GM12878 (cell line): ENCODE measurements around the gene VGF. TPM values are rescaled to one million over a fixed set of nuclear protein-coding genes. Genes with fewer than 3 reads are reported as not detected.

Source experiments
- microRNA-seq: library from miRNA; unstranded; fragments of <30 nt; microRNA quantifications from one replicate; pipeline ENCODE4, GENCODE V29; 2018
- polyA plus RNA-seq, 11 experiments: library from polyadenylated mRNA; depleted of rRNA in 4 of 11; unstranded in 6 of 11; stranded (reverse) in 5 of 11; fragments of >200 nt; fragmentation: Nextera tagmentation in 4 of 11; fragmentation: Illumina TruSeq in 1 of 11; extraction: Ambion mirVana in 4 of 11; extraction: Trizol in 1 of 11; gene quantifications; 1 replicate in 1 of 11; 2 replicates in 10 of 11; pipeline versions ENCODE4 v1.2.1 to v1.2.3, GENCODE V29; 2011 to 2016; ENCODE audit warnings: inconsistent platforms in 2 of 11, missing spikeins in 2 of 11, low read depth in 1 of 11
- small RNA-seq: library from RNA; depleted of rRNA; stranded (forward); fragments of <200 nt; gene quantifications from one replicate; pipeline ENCODE3, GENCODE V24; 2014
- total RNA-seq, 4 experiments: library from RNA; depleted of rRNA in 3 of 4; stranded (reverse); fragments of >200 nt in 3 of 4; fragmentation: Illumina TruSeq in 1 of 4; extraction: Trizol in 1 of 4; gene quantifications; 2 replicates each; pipeline versions ENCODE4 v1.2.1 to v1.2.3, GENCODE V29; 2013 to 2021

Gene VGF
- total and polyA plus RNA-seq, 10 of the 15 experiments (the other 5 are each of a cell fraction or from before 2014, with no cell fraction given) = 0.09 to 0.25 (median 0.17) TPM; not detected in 6

Small RNA genes lying within 50 kb of the gene (microRNA-seq; reads per million reads assigned to microRNA genes)
- not detected for gene MIR4653

Small RNA genes lying within 50 kb of the gene (small RNA-seq; reads per million reads assigned to genes)
- gene MIR4653 = 0.27 reads per million

Other genes with a start within 250 kb of the VGF start
Only the 7 nearest of the 14 such genes appear.
- gene SERPINE1, start 38.5 kb downstream of the VGF start, total RNA-seq (2014; rRNA removed) = 0.23 and 0.33 TPM in 2 replicates
- gene SERPINE1, start 38.5 kb downstream of the VGF start, total RNA-seq (2014; rRNA removed; fragmentation: Illumina TruSeq; extraction: Trizol) = 0.14 and 0.27 TPM in 2 replicates
- gene SERPINE1, start 38.5 kb downstream of the VGF start, total RNA-seq (2021) = 0.46 and 0.66 TPM in 2 replicates
- 1.5 and 2.4 TPM in 2 replicates for gene SERPINE1, start 38.5 kb downstream of the VGF start, polyA plus RNA-seq (2011; rRNA removed)
- 0.25 and 0.41 TPM in 2 replicates for gene SERPINE1, start 38.5 kb downstream of the VGF start, polyA plus RNA-seq (2014; fragmentation: Illumina TruSeq; extraction: Trizol)
- under 1 TPM; 0.20 to 0.39 TPM for gene SERPINE1, start 38.5 kb downstream of the VGF start, polyA plus RNA-seq (2014; fragmentation: Nextera tagmentation; extraction: Ambion mirVana)
- 0.52 and 0.58 TPM in 2 replicates for gene SERPINE1, start 38.5 kb downstream of the VGF start, polyA plus RNA-seq (2014; rRNA removed)
- gene SERPINE1, start 38.5 kb downstream of the VGF start, polyA plus RNA-seq (2016; fragmentation: Nextera tagmentation; extraction: Ambion mirVana) = under 1 TPM; 0.75 to 0.83 TPM
- gene AP1S1, start 11.1 kb downstream of the VGF start, total RNA-seq (2014; rRNA removed) = 89.4 and 103 TPM in 2 replicates
- gene AP1S1, start 11.1 kb downstream of the VGF start, total RNA-seq (2014; rRNA removed; fragmentation: Illumina TruSeq; extraction: Trizol) = 48.6 and 48.9 TPM in 2 replicates
- gene AP1S1, start 11.1 kb downstream of the VGF start, total RNA-seq (2021) = 58.5 and 63.5 TPM in 2 replicates
- gene AP1S1, start 11.1 kb downstream of the VGF start, polyA plus RNA-seq (2011; rRNA removed) = 103 and 121 TPM in 2 replicates
- 59.2 and 61.3 TPM in 2 replicates for gene AP1S1, start 11.1 kb downstream of the VGF start, polyA plus RNA-seq (2014; fragmentation: Illumina TruSeq; extraction: Trizol)
- 1 to 10 TPM; 2.5 to 7.9 TPM for gene AP1S1, start 11.1 kb downstream of the VGF start, polyA plus RNA-seq (2014; fragmentation: Nextera tagmentation; extraction: Ambion mirVana)
- gene AP1S1, start 11.1 kb downstream of the VGF start, polyA plus RNA-seq (2014; rRNA removed) = 101 and 115 TPM in 2 replicates
- 10 to 100 TPM; 26.3 to 30.7 TPM for gene AP1S1, start 11.1 kb downstream of the VGF start, polyA plus RNA-seq (2016; fragmentation: Nextera tagmentation; extraction: Ambion mirVana)
- not detected in 2 replicates for gene NAT16, start 14.7 kb upstream of the VGF start, total RNA-seq (2014; rRNA removed)
- not detected in 2 replicates for gene NAT16, start 14.7 kb upstream of the VGF start, total RNA-seq (2014; rRNA removed; fragmentation: Illumina TruSeq; extraction: Trizol)
- not detected in 2 replicates for gene NAT16, start 14.7 kb upstream of the VGF start, total RNA-seq (2021)
- not detected in 2 replicates for gene NAT16, start 14.7 kb upstream of the VGF start, polyA plus RNA-seq (2011; rRNA removed)
- not detected in 2 replicates for gene NAT16, start 14.7 kb upstream of the VGF start, polyA plus RNA-seq (2014; fragmentation: Illumina TruSeq; extraction: Trizol)
- not detected for gene NAT16, start 14.7 kb upstream of the VGF start, polyA plus RNA-seq (2014; fragmentation: Nextera tagmentation; extraction: Ambion mirVana)
- gene NAT16, start 14.7 kb upstream of the VGF start, polyA plus RNA-seq (2014; rRNA removed) = not detected in 2 replicates
- not detected for gene NAT16, start 14.7 kb upstream of the VGF start, polyA plus RNA-seq (2016; fragmentation: Nextera tagmentation; extraction: Ambion mirVana)
- gene MOGAT3, start 35.5 kb upstream of the VGF start, total RNA-seq (2014; rRNA removed) = not detected in 2 replicates
- gene MOGAT3, start 35.5 kb upstream of the VGF start, total RNA-seq (2014; rRNA removed; fragmentation: Illumina TruSeq; extraction: Trizol) = not detected in 2 replicates
- gene MOGAT3, start 35.5 kb upstream of the VGF start, total RNA-seq (2021) = not detected in 2 replicates
- 0.11 TPM in 1 of 2 replicates, not detected in the other for gene MOGAT3, start 35.5 kb upstream of the VGF start, polyA plus RNA-seq (2011; rRNA removed)
- not detected in 2 replicates for gene MOGAT3, start 35.5 kb upstream of the VGF start, polyA plus RNA-seq (2014; fragmentation: Illumina TruSeq; extraction: Trizol)
- not detected for gene MOGAT3, start 35.5 kb upstream of the VGF start, polyA plus RNA-seq (2014; fragmentation: Nextera tagmentation; extraction: Ambion mirVana)
- gene MOGAT3, start 35.5 kb upstream of the VGF start, polyA plus RNA-seq (2014; rRNA removed) = not detected in 2 replicates
- not detected for gene MOGAT3, start 35.5 kb upstream of the VGF start, polyA plus RNA-seq (2016; fragmentation: Nextera tagmentation; extraction: Ambion mirVana)
- 12.4 and 13.5 TPM in 2 replicates for gene PLOD3, start 52.0 kb upstream of the VGF start, total RNA-seq (2014; rRNA removed)
- 5.3 and 9.2 TPM in 2 replicates for gene PLOD3, start 52.0 kb upstream of the VGF start, total RNA-seq (2014; rRNA removed; fragmentation: Illumina TruSeq; extraction: Trizol)
- 25.0 and 27.8 TPM in 2 replicates for gene PLOD3, start 52.0 kb upstream of the VGF start, total RNA-seq (2021)
- 15.2 and 17.3 TPM in 2 replicates for gene PLOD3, start 52.0 kb upstream of the VGF start, polyA plus RNA-seq (2011; rRNA removed)
- 7.7 and 14.6 TPM in 2 replicates for gene PLOD3, start 52.0 kb upstream of the VGF start, polyA plus RNA-seq (2014; fragmentation: Illumina TruSeq; extraction: Trizol)
- gene PLOD3, start 52.0 kb upstream of the VGF start, polyA plus RNA-seq (2014; fragmentation: Nextera tagmentation; extraction: Ambion mirVana) = 1 to 10 TPM in 1 of 2 experiments, under 1 TPM in 1; 0.53 to 3.2 TPM
- gene PLOD3, start 52.0 kb upstream of the VGF start, polyA plus RNA-seq (2014; rRNA removed) = 15.6 and 20.0 TPM in 2 replicates
- gene PLOD3, start 52.0 kb upstream of the VGF start, polyA plus RNA-seq (2016; fragmentation: Nextera tagmentation; extraction: Ambion mirVana) = 10 to 100 TPM; 19.6 to 23.0 TPM
- 78.6 and 79.2 TPM in 2 replicates for gene ZNHIT1, start 52.6 kb upstream of the VGF start, total RNA-seq (2014; rRNA removed)
- gene ZNHIT1, start 52.6 kb upstream of the VGF start, total RNA-seq (2014; rRNA removed; fragmentation: Illumina TruSeq; extraction: Trizol) = 32.5 and 33.9 TPM in 2 replicates
- 51.8 and 55.2 TPM in 2 replicates for gene ZNHIT1, start 52.6 kb upstream of the VGF start, total RNA-seq (2021)
- gene ZNHIT1, start 52.6 kb upstream of the VGF start, polyA plus RNA-seq (2011; rRNA removed) = 19.2 and 25.7 TPM in 2 replicates
- 7.6 and 30.2 TPM in 2 replicates for gene ZNHIT1, start 52.6 kb upstream of the VGF start, polyA plus RNA-seq (2014; fragmentation: Illumina TruSeq; extraction: Trizol)
- gene ZNHIT1, start 52.6 kb upstream of the VGF start, polyA plus RNA-seq (2014; fragmentation: Nextera tagmentation; extraction: Ambion mirVana) = 10 to 100 TPM in 1 of 2 experiments, 1 to 10 TPM in 1; 3.8 to 14.9 TPM
- gene ZNHIT1, start 52.6 kb upstream of the VGF start, polyA plus RNA-seq (2014; rRNA removed) = 71.4 and 75.9 TPM in 2 replicates
- gene ZNHIT1, start 52.6 kb upstream of the VGF start, polyA plus RNA-seq (2016; fragmentation: Nextera tagmentation; extraction: Ambion mirVana) = 10 to 100 TPM; 77.7 to 78.4 TPM
- 6.5 and 7.6 TPM in 2 replicates for gene CLDN15, start 72.2 kb upstream of the VGF start, total RNA-seq (2014; rRNA removed)
- gene CLDN15, start 72.2 kb upstream of the VGF start, total RNA-seq (2014; rRNA removed; fragmentation: Illumina TruSeq; extraction: Trizol) = 3.8 and 4.7 TPM in 2 replicates
- gene CLDN15, start 72.2 kb upstream of the VGF start, total RNA-seq (2021) = 8.3 and 8.7 TPM in 2 replicates
- 7.5 and 10.0 TPM in 2 replicates for gene CLDN15, start 72.2 kb upstream of the VGF start, polyA plus RNA-seq (2011; rRNA removed)
- 3.9 and 7.0 TPM in 2 replicates for gene CLDN15, start 72.2 kb upstream of the VGF start, polyA plus RNA-seq (2014; fragmentation: Illumina TruSeq; extraction: Trizol)
- 1 to 10 TPM in 1 of 2 experiments, under 1 TPM in 1; 0.47 to 1.1 TPM for gene CLDN15, start 72.2 kb upstream of the VGF start, polyA plus RNA-seq (2014; fragmentation: Nextera tagmentation; extraction: Ambion mirVana)
- 15.0 and 15.9 TPM in 2 replicates for gene CLDN15, start 72.2 kb upstream of the VGF start, polyA plus RNA-seq (2014; rRNA removed)
- gene CLDN15, start 72.2 kb upstream of the VGF start, polyA plus RNA-seq (2016; fragmentation: Nextera tagmentation; extraction: Ambion mirVana) = 1 to 10 TPM; 4.4 to 6.2 TPM